Non-pigmented ciliary epithelial cell (primary cell): ENCODE results near the gene DISP2.

Source experiments
- DNase-seq: peaks from one replicate; pipeline ENCODE4 v3.0.0-alpha.2; 2010; ENCODE audit warnings: low read depth

DISP2 gene

GRCh38 chr15:40389824-40390595 is 32.0 kb downstream of the DISP2 start:
- DNase-seq: no peak

DNA sequence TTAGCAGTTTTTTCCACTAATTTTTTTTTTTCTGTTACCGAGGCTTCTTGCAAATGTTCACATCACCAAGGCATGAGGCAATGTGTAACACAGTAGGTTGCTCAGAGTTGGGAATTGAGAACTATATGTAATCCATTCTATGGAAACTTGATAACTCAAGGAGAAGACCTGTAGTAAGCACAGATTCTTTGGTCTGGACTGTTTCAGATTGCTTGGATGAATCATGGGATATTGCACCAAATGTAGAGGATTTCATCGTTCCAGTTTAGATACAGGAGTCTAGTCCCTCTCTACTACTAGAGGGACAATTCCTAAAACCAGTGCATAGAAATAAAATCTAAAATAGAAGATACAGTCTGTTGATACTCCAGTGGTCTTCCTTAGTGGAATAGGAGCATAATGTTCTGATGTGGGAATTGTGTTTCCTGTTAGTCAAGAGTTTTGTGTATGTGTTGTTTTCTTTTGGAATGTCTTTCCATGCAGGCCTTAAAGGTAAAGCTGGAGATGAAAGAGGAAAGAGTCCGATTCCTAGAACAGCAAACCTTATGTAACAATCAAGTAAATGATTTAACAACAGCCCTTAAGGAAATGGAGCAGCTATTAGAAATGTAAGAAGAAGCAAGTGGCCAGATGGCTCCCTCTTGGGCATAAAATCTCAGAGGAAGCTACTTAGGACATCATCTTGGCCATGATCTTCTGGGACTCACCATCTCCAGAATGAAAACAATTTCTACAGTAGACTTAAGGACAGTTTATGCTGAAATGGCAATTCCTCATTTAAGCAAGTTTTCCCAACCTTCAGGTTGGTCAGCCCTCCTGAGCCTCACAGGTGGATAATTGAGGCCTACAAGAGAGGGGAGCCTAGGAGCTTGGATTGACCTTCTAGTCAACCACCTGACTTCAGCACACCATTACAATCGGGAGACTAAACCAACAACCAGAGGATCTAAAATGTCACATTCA is 35.2 kb downstream of the DISP2 start:
- no peak for DNase-seq

- DNase-seq: no peak
Observed at GRCh38 chr15:40397688-40398412, 39.8 kb downstream of the DISP2 start.

DNA sequence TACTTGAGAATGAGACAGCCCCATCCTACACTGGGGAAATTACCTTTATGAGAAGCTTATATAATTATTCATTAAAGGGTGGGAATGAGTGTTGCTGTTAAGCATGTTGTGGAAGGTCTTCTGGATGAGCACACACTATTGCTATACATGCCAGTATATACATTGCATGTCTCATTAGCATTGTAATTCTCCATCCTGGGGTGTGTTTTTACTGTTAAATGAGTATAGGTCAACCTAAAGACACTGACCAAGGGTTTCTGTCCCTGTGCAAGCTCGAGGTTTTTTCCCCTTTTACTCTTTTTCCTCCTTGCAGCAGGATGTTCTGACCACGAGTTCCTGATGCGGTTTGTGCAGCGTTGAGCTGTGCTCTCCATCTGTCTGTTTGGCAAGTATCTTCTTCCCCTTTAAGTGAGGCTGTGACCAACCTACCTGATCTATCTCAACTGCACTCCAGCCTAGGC is 40.4 kb downstream of the DISP2 start:
- DNase-seq: no peak

- no peak for DNase-seq
Observed at GRCh38 chr15:40399370-40399769, 41.4 kb downstream of the DISP2 start.

GRCh38 chr15:40405501-40406381 is 47.7 kb downstream of the DISP2 start, which contains the start of gene IVD:
Gene IVD (plus strand): TSS chr15:40405795. CDS start chr15:40405828, 33 bp downstream.
- peak; percentile 80 for DNase-seq

GRCh38 chr15:40407330-40407990 is 49.4 kb downstream of the DISP2 start:
- no peak for DNase-seq

GRCh38 chr15:40409366-40409765 is 51.3 kb downstream of the DISP2 start:
- DNase-seq: no peak

- DNase-seq: no peak
Observed at GRCh38 chr15:40410476-40410875, 52.5 kb downstream of the DISP2 start.

DNA sequence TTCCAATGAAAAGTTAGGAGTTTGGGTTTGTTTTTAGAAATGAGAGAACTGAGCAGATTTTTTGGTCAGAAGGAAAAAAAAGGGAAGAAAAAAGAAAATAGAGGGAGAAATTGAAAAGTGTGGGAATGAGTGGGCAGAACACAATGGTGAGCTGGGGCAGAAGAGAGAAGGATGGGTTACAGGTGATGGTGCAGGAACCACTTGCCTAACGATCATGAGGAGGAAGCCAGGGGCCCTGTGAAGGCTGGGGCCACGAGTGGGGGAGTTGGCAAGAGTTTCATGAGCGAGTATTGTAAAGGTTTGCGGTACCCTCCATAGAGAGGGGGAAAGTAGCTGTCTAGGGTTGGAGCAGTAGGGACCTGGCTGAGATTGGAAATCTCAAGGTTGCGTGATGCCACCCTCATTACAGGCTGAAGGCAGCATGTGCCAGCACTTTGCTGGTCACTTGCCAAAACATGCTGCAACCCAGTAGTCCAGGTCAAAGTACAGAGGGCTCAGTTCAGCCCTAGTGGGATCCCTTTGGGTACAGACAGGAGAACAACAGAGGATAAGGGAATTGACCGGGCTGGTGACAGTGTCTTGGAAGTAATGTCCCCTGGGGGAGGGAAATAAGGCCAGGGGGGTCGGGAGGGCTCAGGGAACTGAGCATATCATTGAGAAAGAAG is 54.2 kb downstream of the DISP2 start:
- no peak for DNase-seq

GRCh38 chr15:40413036-40413435 is 55.0 kb downstream of the DISP2 start:
- DNase-seq: no peak

GRCh38 chr15:40414816-40415215 is 56.8 kb downstream of the DISP2 start:
- DNase-seq: no peak

GRCh38 chr15:40415226-40415625 is 57.2 kb downstream of the DISP2 start:
- no peak for DNase-seq

DNA sequence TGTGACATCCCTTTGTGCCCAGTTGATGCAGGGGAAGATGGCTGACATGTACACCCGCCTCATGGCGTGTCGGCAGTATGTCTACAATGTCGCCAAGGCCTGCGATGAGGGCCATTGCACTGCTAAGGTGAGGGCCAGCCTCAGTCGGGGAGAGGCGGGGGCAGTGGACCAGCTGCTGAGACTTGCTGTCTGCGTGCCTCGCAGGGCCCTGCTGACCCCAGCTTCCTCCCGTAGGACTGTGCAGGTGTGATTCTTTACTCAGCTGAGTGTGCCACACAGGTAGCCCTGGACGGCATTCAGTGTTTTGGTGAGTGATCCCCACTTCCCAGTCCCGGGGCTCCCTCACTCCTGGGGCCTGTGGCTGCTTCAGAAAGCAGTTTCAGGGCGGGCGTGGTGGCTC is 58.0 kb downstream of the DISP2 start:
- no peak for DNase-seq

DNA sequence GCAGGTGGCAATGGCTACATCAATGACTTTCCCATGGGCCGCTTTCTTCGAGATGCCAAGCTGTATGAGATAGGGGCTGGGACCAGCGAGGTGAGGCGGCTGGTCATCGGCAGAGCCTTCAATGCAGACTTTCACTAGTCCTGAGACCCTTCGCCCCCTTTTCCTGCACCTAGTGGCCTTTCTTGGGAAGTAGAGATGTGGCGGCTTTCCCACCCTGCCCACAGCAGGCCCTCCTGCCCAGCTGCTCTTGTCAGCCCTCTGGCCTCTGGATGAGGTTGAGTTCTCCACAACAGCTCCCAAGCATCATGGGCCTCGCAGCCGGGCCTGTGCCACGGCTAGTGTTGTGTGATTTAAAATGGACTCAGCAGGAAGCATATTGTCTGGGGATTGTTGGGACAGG is 60.1 kb downstream of the DISP2 start:
- no peak for DNase-seq

DNA sequence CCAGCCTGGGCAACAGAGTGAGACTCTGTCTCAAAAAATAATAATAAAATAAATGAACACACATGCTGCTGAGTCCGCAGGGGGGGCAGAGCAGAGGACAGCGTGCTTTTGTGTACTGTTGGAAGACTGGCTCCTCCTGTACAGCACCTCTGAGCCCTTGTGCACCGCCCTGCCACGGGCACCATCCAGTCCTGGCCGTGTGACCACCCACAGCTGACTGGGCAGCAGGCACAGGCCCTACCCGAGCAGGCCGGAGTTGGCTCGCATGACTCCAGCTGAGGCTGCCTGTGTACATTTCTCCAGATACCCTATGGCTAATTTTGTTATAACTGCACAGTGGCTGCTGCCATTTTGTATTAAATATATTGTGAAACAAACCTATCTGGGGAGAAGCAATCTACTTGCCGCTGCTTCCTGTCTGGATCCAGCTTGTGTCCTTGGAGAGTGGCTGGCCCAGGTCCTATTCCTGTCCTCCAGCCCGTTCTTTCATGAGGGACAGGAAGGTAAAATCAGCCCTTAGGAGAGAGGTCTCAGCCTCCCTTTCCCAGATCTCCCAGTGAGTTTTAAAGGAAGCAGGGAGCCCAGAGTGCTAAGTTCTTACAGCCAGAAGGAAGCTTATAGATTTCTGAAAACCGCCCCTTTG is 62.2 kb downstream of the DISP2 start:
- DNase-seq: no peak

GRCh38 chr15:40420793-40421192 is 62.8 kb downstream of the DISP2 start:
- no peak for DNase-seq

GRCh38 chr15:40421246-40422157 is 63.5 kb downstream of the DISP2 start:
- DNase-seq: no peak
